ENCODE data around the gene SPAG5. TPM values are rescaled to one million over a fixed set of nuclear protein-coding genes. Genes with fewer than 3 reads are reported as not detected.

Gene SPAG5
- polyA plus RNA-seq, 1 donor from 2014 or later, result 19.9 TPM

DNA sequence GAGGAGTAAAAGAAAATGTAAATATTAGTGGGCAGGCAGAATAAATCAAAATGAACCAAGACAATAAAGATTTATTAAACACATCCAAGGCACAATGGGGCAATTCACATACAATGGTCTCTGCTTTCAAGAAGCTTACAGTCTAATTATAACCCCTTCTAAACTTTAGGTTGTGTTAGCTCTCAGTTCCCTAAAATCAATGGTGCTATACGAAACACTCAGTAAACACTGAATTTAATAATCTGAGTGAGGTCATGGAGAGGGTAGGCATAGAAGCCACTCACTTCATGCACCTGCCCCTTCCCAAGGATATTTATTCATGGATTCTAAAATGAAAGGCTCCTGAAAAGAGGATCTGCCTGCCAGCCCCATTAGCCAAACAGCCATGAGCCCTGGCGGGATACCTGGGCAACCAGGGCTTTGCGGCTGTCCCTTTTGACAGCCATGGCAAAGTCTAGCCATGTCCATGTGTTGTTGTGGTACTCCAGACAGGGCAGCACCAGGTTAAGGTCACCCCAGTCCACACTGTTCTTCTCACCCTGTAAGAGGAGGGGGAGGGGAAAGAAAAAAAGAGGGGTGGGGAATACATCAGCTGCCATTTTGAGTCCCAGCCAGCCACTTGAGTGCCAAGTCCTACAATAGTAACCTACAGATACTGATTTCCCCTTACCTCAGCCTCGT, 16.6 kb upstream of the SPAG5 start:
- Histone ChIP-seq H3K9ac (ENCODE audit: low read length) (no peak overlapping the region), H3K79me2 (replicated peaks; ENCODE audit: insufficient read depth, low read length) (no peaks in the 10 kb centered on the region), H3K9me2 (ENCODE audit: insufficient read depth, low read length) (no peaks in the 10 kb centered on the region), H4K20me1 (ENCODE audit: insufficient read depth) (no peaks in the 10 kb centered on the region), H3F3A (ENCODE audit: insufficient read depth, low read length, poor library complexity, severe bottlenecking) (no peaks in the 10 kb centered on the region), H2AFZ (ENCODE audit: low read depth, low read length) (no peak overlapping the region), H3K9me3 (ENCODE audit: low read length) (no peaks in the 10 kb centered on the region), H3K4me2 (ENCODE audit: low read length) (no peak overlapping the region), H3K36me3 (ENCODE audit: insufficient read depth, low read length) (peaks cover 3% of the 10 kb centered on the region), H3K27me3 (ENCODE audit: insufficient read depth, low read depth, low read length) (no peaks in the 10 kb centered on the region), H3K27ac (ENCODE audit: low read length) (no peak overlapping the region), H3K4me3 (ENCODE audit: low read length) (no peak overlapping the region)
- TF ChIP-seq MXI1 (conservative IDR thresholded peaks at IDR 0.05; ENCODE audit: poor library complexity, severe bottlenecking) (no peak), TAF1 (IDR thresholded peaks at IDR 0.05; ENCODE audit: low read depth) (no peak), SMC3 (conservative IDR thresholded peaks at IDR 0.05; ENCODE audit: poor library complexity) (no peak), POLR2AphosphoS5 (IDR thresholded peaks at IDR 0.05) (no peak), RAD21 (conservative IDR thresholded peaks at IDR 0.05) (no peak), EP300 (conservative IDR thresholded peaks at IDR 0.05; ENCODE audit: poor library complexity, severe bottlenecking) (no peak), EZH2 (IDR thresholded peaks at IDR 0.05; ENCODE audit: borderline replicate concordance, insufficient read depth, low read length, poor library complexity, severe bottlenecking) (no peak)
- TF ChIP-seq, protein P1, sequence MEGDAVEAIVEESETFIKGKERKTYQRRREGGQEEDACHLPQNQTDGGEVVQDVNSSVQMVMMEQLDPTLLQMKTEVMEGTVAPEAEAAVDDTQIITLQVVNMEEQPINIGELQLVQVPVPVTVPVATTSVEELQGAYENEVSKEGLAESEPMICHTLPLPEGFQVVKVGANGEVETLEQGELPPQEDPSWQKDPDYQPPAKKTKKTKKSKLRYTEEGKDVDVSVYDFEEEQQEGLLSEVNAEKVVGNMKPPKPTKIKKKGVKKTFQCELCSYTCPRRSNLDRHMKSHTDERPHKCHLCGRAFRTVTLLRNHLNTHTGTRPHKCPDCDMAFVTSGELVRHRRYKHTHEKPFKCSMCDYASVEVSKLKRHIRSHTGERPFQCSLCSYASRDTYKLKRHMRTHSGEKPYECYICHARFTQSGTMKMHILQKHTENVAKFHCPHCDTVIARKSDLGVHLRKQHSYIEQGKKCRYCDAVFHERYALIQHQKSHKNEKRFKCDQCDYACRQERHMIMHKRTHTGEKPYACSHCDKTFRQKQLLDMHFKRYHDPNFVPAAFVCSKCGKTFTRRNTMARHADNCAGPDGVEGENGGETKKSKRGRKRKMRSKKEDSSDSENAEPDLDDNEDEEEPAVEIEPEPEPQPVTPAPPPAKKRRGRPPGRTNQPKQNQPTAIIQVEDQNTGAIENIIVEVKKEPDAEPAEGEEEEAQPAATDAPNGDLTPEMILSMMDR (IDR thresholded peaks at IDR 0.05; ENCODE audit: poor library complexity, severe bottlenecking), result no peak
- TF ChIP-seq, protein P2, sequence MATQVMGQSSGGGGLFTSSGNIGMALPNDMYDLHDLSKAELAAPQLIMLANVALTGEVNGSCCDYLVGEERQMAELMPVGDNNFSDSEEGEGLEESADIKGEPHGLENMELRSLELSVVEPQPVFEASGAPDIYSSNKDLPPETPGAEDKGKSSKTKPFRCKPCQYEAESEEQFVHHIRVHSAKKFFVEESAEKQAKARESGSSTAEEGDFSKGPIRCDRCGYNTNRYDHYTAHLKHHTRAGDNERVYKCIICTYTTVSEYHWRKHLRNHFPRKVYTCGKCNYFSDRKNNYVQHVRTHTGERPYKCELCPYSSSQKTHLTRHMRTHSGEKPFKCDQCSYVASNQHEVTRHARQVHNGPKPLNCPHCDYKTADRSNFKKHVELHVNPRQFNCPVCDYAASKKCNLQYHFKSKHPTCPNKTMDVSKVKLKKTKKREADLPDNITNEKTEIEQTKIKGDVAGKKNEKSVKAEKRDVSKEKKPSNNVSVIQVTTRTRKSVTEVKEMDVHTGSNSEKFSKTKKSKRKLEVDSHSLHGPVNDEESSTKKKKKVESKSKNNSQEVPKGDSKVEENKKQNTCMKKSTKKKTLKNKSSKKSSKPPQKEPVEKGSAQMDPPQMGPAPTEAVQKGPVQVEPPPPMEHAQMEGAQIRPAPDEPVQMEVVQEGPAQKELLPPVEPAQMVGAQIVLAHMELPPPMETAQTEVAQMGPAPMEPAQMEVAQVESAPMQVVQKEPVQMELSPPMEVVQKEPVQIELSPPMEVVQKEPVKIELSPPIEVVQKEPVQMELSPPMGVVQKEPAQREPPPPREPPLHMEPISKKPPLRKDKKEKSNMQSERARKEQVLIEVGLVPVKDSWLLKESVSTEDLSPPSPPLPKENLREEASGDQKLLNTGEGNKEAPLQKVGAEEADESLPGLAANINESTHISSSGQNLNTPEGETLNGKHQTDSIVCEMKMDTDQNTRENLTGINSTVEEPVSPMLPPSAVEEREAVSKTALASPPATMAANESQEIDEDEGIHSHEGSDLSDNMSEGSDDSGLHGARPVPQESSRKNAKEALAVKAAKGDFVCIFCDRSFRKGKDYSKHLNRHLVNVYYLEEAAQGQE (IDR thresholded peaks at IDR 0.05; ENCODE audit: borderline replicate concordance), result no peak

DNA sequence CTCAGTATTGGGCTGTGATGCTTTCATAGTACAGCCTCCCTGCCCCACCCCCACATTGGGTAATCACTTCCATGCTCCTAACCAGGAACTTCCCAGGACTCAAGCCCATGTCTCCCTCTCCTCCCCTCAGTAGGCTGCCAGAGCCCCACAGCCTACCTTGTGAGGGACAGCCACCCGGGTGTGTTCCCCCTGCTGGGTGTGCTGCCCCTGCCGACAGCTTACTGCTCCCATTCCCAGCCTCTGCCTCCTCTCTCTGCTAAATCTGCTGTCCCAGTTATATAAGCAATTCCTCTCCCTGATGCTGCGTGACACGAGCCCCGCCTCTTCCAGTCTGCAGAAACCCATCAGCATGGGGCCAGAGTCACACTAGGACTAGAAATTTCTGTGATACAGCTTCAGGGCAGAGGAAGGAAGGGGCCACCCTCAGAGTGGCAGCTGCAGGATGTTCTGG, 15.1 kb upstream of the SPAG5 start, which contains the start of gene RSKR:
RSKR (minus strand) TSS at position 255 of the 451 bp plus-strand sequence; CDS start at position 231, 24 bp downstream.
- no peaks in the 10 kb centered on the region for H3K9me2 ChIP-seq (ENCODE audit: insufficient read depth, low read length)
- H2AFZ ChIP-seq (ENCODE audit: low read depth, low read length), result no peak within 1 kb of the TSS
- H3K27ac ChIP-seq (ENCODE audit: low read length), result no peak within 1 kb of the TSS
- no peaks in the 10 kb centered on the region for H3K9me3 ChIP-seq (ENCODE audit: low read length)
- TF ChIP-seq, protein P1 (IDR thresholded peaks at IDR 0.05; ENCODE audit: poor library complexity, severe bottlenecking), result no peak
- TF ChIP-seq MXI1 (conservative IDR thresholded peaks at IDR 0.05; ENCODE audit: poor library complexity, severe bottlenecking) (no peak), EZH2 (IDR thresholded peaks at IDR 0.05; ENCODE audit: borderline replicate concordance, insufficient read depth, low read length, poor library complexity, severe bottlenecking) (no peak), EP300 (conservative IDR thresholded peaks at IDR 0.05; ENCODE audit: poor library complexity, severe bottlenecking) (no peak), POLR2AphosphoS5 (IDR thresholded peaks at IDR 0.05) (no peak), SMC3 (conservative IDR thresholded peaks at IDR 0.05; ENCODE audit: poor library complexity) (no peak), RAD21 (conservative IDR thresholded peaks at IDR 0.05) (no peak), TAF1 (IDR thresholded peaks at IDR 0.05; ENCODE audit: low read depth) (no peak)
- TF ChIP-seq, protein P2 (IDR thresholded peaks at IDR 0.05; ENCODE audit: borderline replicate concordance), result no peak
- H3K27me3 ChIP-seq (ENCODE audit: insufficient read depth, low read depth, low read length), result no peaks in the 10 kb centered on the region
- peaks cover 3% of the 10 kb centered on the region for H3K36me3 ChIP-seq (ENCODE audit: insufficient read depth, low read length)
- no peak within 1 kb of the TSS for H3K4me3 ChIP-seq (ENCODE audit: low read length)
- H4K20me1 ChIP-seq (ENCODE audit: insufficient read depth), result no peaks in the 10 kb centered on the region
- H3K9ac ChIP-seq (ENCODE audit: low read length), result no peak within 1 kb of the TSS
- no peaks in the 10 kb centered on the region for H3F3A ChIP-seq (ENCODE audit: insufficient read depth, low read length, poor library complexity, severe bottlenecking)
- no peak within 1 kb of the TSS for H3K4me2 ChIP-seq (ENCODE audit: low read length)
- H3K79me2 ChIP-seq (replicated peaks; ENCODE audit: insufficient read depth, low read length), result no peaks in the 10 kb centered on the region
